Astrocyte (in vitro differentiated cells and primary cell): Measurements from ENCODE around the gene SPOCK1. TPM values are rescaled to one million over a fixed set of nuclear protein-coding genes. Genes with fewer than 3 reads are reported as not detected.

Experiments used
- DNase-seq: peaks from one replicate; pipeline ENCODE4 v3.0.0-alpha.2; 2010; ENCODE audit warnings: low read depth
- FAIRE-seq: peaks from 2 replicates; lab custom pipeline; 2011; peaks lifted over from hg19 to GRCh38; lab: Jason Lieb, UNC
- H2AFZ ChIP-seq: 2 replicates; pipeline ENCODE4 v1.6.0; 2012; ENCODE audit warnings: low read depth, low read length, inconsistent platforms
- H3K27ac ChIP-seq: 2 replicates; pipeline ENCODE4 v1.5.1; 2011; ENCODE audit warnings: low read depth, low read length, inconsistent platforms
- H3K27me3 ChIP-seq: 2 replicates; pipeline ENCODE4 v1.6.0; 2011; ENCODE audit warnings: low read length, inconsistent platforms; ENCODE audit not compliant: insufficient read depth
- H3K36me3 ChIP-seq: 2 replicates; pipeline ENCODE4 v1.5.1; 2011; ENCODE audit warnings: low read length, inconsistent platforms; ENCODE audit not compliant: insufficient read depth
- H3K4me1 ChIP-seq: 2 replicates; pipeline ENCODE4 v1.5.1; 2011; ENCODE audit warnings: low read length, inconsistent platforms; ENCODE audit not compliant: insufficient read depth
- H3K4me2 ChIP-seq: 2 replicates; pipeline ENCODE4 v1.6.0; 2012; ENCODE audit warnings: low read length, inconsistent platforms
- H3K4me3 ChIP-seq: 2 replicates; pipeline ENCODE4 v1.5.1; 2011; ENCODE audit warnings: low read depth, mild to moderate bottlenecking, low read length, inconsistent platforms; ENCODE audit not compliant: insufficient read depth
- H3K79me2 ChIP-seq: 2 replicates; pipeline ENCODE4 v1.6.0; 2012; ENCODE audit warnings: mild to moderate bottlenecking, low read length, inconsistent platforms; ENCODE audit not compliant: insufficient read depth
- H3K9ac ChIP-seq: 2 replicates; pipeline ENCODE4 v1.6.0; 2012; ENCODE audit warnings: mild to moderate bottlenecking, low read length, inconsistent platforms
- H3K9me3 ChIP-seq: 2 replicates; pipeline ENCODE4 v1.5.1; 2012; ENCODE audit warnings: low read depth, mild to moderate bottlenecking, low read length, inconsistent platforms; ENCODE audit not compliant: insufficient read depth
- H4K20me1 ChIP-seq: 2 replicates; pipeline ENCODE4 v1.6.0; 2012; ENCODE audit warnings: low read length, inconsistent platforms; ENCODE audit not compliant: insufficient read depth
- H3K27ac Mint-ChIP-seq: one replicate; pipeline ENCODE4 v1.8.0; 2021; ENCODE audit warnings: mild to moderate bottlenecking, mixed read lengths; ENCODE audit not compliant: unreplicated experiment
- H3K27me3 Mint-ChIP-seq: one replicate; pipeline ENCODE4 v1.8.0; 2021; ENCODE audit warnings: low read depth, mixed read lengths; ENCODE audit not compliant: unreplicated experiment
- H3K36me3 Mint-ChIP-seq: one replicate; pipeline ENCODE4 v1.8.0; 2021; ENCODE audit warnings: low read depth, mixed read lengths; ENCODE audit not compliant: unreplicated experiment
- H3K4me1 Mint-ChIP-seq: one replicate; pipeline ENCODE4 v1.8.0; 2021; ENCODE audit warnings: low read depth, mixed read lengths; ENCODE audit not compliant: unreplicated experiment
- H3K4me3 Mint-ChIP-seq: one replicate; pipeline ENCODE4 v1.8.0; 2021; ENCODE audit warnings: mild to moderate bottlenecking, moderate library complexity, mixed read lengths; ENCODE audit not compliant: unreplicated experiment
- H3K9me3 Mint-ChIP-seq: one replicate; pipeline ENCODE4 v1.8.0; 2021; ENCODE audit warnings: mild to moderate bottlenecking, mixed read lengths; ENCODE audit not compliant: unreplicated experiment
- CTCF ChIP-seq: IDR thresholded peaks from 2 replicates; pipeline ENCODE4 v1.5.1; 2011; ENCODE audit warnings: low read depth, mild to moderate bottlenecking, inconsistent platforms, low read length, moderate library complexity; ENCODE audit not compliant: insufficient read depth
- EZH2 ChIP-seq: IDR thresholded peaks from 2 replicates; pipeline ENCODE4 v1.6.1; 2012; ENCODE audit warnings: mild to moderate bottlenecking, low read length, inconsistent platforms; ENCODE audit not compliant: insufficient read depth
- total RNA-seq: library from RNA; stranded (reverse); gene quantifications from 2 replicates; pipeline ENCODE4 v1.2.1, GENCODE V29; 2021

The SPOCK1 gene
- total RNA-seq, 1 donor from 2014 or later = 53.5 TPM

DNA sequence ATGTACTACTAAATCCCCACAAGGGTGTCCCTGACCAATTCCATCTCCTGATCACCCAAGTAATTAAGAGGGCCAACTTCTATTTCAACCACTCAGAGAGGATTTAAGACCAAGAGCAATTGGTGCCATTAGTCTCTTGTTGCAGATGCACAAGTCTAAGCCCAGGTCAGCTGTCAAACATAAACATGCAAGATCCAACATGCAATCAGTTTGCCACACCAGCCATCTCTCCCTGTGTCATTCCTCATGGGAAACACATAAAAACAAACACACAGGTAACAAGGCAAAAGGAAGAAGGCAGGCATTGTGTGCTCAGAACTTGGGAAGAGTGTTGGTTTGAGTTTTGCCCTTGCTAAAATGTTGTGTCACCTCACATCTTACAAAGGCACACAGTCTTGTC lies 139.2 kb downstream of the SPOCK1 start:
- TF ChIP-seq EZH2 (no peak), CTCF (no peak)
- no peak overlapping the region for H2AFZ ChIP-seq
- H3K4me2 ChIP-seq = no peak overlapping the region
- peaks cover 30% of the 10 kb centered on the region for H4K20me1 ChIP-seq
- Mint-ChIP-seq H3K27me3 (peaks cover 17% of the 10 kb centered on the region), H3K9me3 (peaks cover 1% of the 10 kb centered on the region), H3K4me3 (no peak overlapping the region), H3K27ac (no peak overlapping the region), H3K4me1 (no peaks in the 10 kb centered on the region), H3K36me3 (peaks cover 2% of the 10 kb centered on the region)
- no peaks in the 10 kb centered on the region for H3K9me3 ChIP-seq
- no peak for FAIRE-seq
- DNase-seq = no peak
- H3K36me3 ChIP-seq = no peaks in the 10 kb centered on the region
- peaks cover 11% of the 10 kb centered on the region for H3K4me1 ChIP-seq
- no peak overlapping the region for H3K9ac ChIP-seq
- no peak overlapping the region for H3K4me3 ChIP-seq
- H3K27me3 ChIP-seq = no peaks in the 10 kb centered on the region
- H3K27ac ChIP-seq = no peak overlapping the region
- peaks cover 50% of the 10 kb centered on the region for H3K79me2 ChIP-seq

- Mint-ChIP-seq H3K4me1 (no peaks in the 10 kb centered on the region), H3K4me3 (no peak overlapping the region), H3K36me3 (peaks cover 2% of the 10 kb centered on the region), H3K27ac (no peak overlapping the region), H3K9me3 (peaks cover 1% of the 10 kb centered on the region), H3K27me3 (peaks cover 23% of the 10 kb centered on the region)
- peaks cover 11% of the 10 kb centered on the region for H3K4me1 ChIP-seq
- no peaks in the 10 kb centered on the region for H3K36me3 ChIP-seq
- no peak overlapping the region for H3K9ac ChIP-seq
- peaks cover 49% of the 10 kb centered on the region for H3K79me2 ChIP-seq
- no peak overlapping the region for H3K27ac ChIP-seq
- H2AFZ ChIP-seq = no peak overlapping the region
- no peak for TF ChIP-seq EZH2
- TF ChIP-seq CTCF = no peak
- H3K27me3 ChIP-seq = no peaks in the 10 kb centered on the region
- H3K4me3 ChIP-seq = no peak overlapping the region
- DNase-seq (no peak), FAIRE-seq (no peak)
- no peak overlapping the region for H3K4me2 ChIP-seq
- H4K20me1 ChIP-seq = peaks cover 48% of the 10 kb centered on the region
- H3K9me3 ChIP-seq = no peaks in the 10 kb centered on the region
Observed at GRCh38 chr5:137357436-137357835, 141.7 kb downstream of the SPOCK1 start.

DNA sequence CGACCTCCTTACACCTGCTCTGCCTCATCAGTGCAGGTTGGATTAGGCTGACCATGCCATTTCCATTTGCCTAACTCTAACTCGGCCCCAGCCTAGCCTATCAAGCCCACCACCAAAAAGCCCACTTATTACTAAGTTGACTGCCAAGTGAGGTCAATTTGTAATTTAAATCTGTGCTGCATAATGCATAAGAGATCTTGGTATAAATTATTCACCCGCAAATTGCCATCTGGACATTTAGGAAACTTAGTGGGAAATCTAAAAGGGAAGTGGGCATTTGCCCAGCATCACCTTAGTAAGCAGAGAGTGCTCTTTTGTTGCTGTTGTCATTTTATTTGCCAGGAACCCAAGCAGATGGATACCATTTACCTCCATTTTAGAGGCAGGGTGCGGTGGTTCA lies 143.0 kb downstream of the SPOCK1 start:
- Mint-ChIP-seq H3K36me3 (peaks cover 2% of the 10 kb centered on the region), H3K9me3 (peaks cover 1% of the 10 kb centered on the region), H3K4me1 (no peaks in the 10 kb centered on the region), H3K27ac (no peak overlapping the region), H3K27me3 (peaks cover 23% of the 10 kb centered on the region), H3K4me3 (no peak overlapping the region)
- H3K79me2 ChIP-seq = peaks cover 49% of the 10 kb centered on the region
- TF ChIP-seq EZH2 = no peak
- TF ChIP-seq CTCF = no peak
- H3K4me2 ChIP-seq = no peak overlapping the region
- no peak for DNase-seq
- no peak overlapping the region for H3K27ac ChIP-seq
- H3K27me3 ChIP-seq = no peaks in the 10 kb centered on the region
- no peak overlapping the region for H3K9ac ChIP-seq
- H3K4me3 ChIP-seq = no peak overlapping the region
- no peaks in the 10 kb centered on the region for H3K9me3 ChIP-seq
- peaks cover 58% of the 10 kb centered on the region for H4K20me1 ChIP-seq
- H3K36me3 ChIP-seq = no peaks in the 10 kb centered on the region
- H2AFZ ChIP-seq = no peak overlapping the region
- no peak for FAIRE-seq
- H3K4me1 ChIP-seq = peaks cover 5% of the 10 kb centered on the region
